Stimulated activated CD4-positive, alpha-beta T cell treated with anti-CD3 and anti-CD28 coated beads, Interleukin-15, amount 100 ng/mL, for 48 hours (primary cell): ENCODE results near the gene FANCG.

Experiments used
- DNase-seq, 2 donors: peaks; one replicate each; pipeline ENCODE4 v3.0.0-alpha.2; 2020; ENCODE audit warnings: low read depth in 2 of 2

The FANCG gene

GRCh38 chr9:35103660-35104191, 24.0 kb upstream of the FANCG start:
- DNase-seq: no peak

GRCh38 chr9:35102769-35103659, 23.3 kb upstream of the FANCG start, which contains the start of gene STOML2:
Gene STOML2 (minus strand): TSS chr9:35103131. CDS start chr9:35103094, 37 bp downstream.
- DNase-seq: peak; percentile 87 to 88

GRCh38 chr9:35102465-35102768, 22.7 kb upstream of the FANCG start:
- DNase-seq: no peak

GRCh38 chr9:35097573-35097972, 17.8 kb upstream of the FANCG start:
- no peak for DNase-seq

- DNase-seq: peak; percentile 84 to 87
Measured at GRCh38 chr9:35096035-35096849, 16.5 kb upstream of the FANCG start, which contains the start of gene PIGO. Gene PIGO (minus strand): TSS chr9:35096591. CDS start chr9:35095565, 1,026 bp downstream.

GRCh38 chr9:35091536-35091935, 11.8 kb upstream of the FANCG start:
- DNase-seq: no peak

- no peak for DNase-seq
Measured at GRCh38 chr9:35089434-35089833, 9.7 kb upstream of the FANCG start.

GRCh38 chr9:35085078-35085477, 5.3 kb upstream of the FANCG start:
- no peak for DNase-seq

GRCh38 chr9:35079041-35079425, 709 bp downstream of the FANCG start:
- DNase-seq: no peak

GRCh38 chr9:35078066-35078465, 1.7 kb downstream of the FANCG start:
- no peak for DNase-seq

GRCh38 chr9:35076848-35077247, 2.9 kb downstream of the FANCG start:
- no peak for DNase-seq

- DNase-seq: no peak
Measured at GRCh38 chr9:35075358-35075757, 4.4 kb downstream of the FANCG start.

GRCh38 chr9:35074791-35075190, 5.0 kb downstream of the FANCG start:
- DNase-seq: no peak

- DNase-seq: no peak
Measured at GRCh38 chr9:35074141-35074540, 5.6 kb downstream of the FANCG start.

- DNase-seq: no peak
Measured at GRCh38 chr9:35073279-35073612, 6.5 kb downstream of the FANCG start.

- DNase-seq: peak; percentile 96 to 97
Measured at GRCh38 chr9:35072461-35073278, 7.1 kb downstream of the FANCG start, which contains the start of gene VCP. Gene VCP (minus strand): TSS chr9:35072625. CDS start chr9:35072353, 272 bp downstream.

GRCh38 chr9:35071814-35072460, 7.8 kb downstream of the FANCG start:
- DNase-seq: peak; percentile 60 to 63

GRCh38 chr9:35070823-35071813, 8.6 kb downstream of the FANCG start:
- DNase-seq: no peak

- no peak for DNase-seq
Measured at GRCh38 chr9:35069020-35069419, 10.7 kb downstream of the FANCG start.

- no peak for DNase-seq
Measured at GRCh38 chr9:35067056-35067455, 12.7 kb downstream of the FANCG start.
